Stimulated activated CD4-positive, alpha-beta T cell treated with anti-CD3 and anti-CD28 coated beads, Interleukin-15, amount 100 ng/mL, for 24 hours (primary cell): ENCODE measurements around the gene GPR37.

ENCODE experiments used
- DNase-seq: peaks from one replicate; pipeline ENCODE4 v3.0.0-alpha.2; 2020

GPR37 gene

DNA sequence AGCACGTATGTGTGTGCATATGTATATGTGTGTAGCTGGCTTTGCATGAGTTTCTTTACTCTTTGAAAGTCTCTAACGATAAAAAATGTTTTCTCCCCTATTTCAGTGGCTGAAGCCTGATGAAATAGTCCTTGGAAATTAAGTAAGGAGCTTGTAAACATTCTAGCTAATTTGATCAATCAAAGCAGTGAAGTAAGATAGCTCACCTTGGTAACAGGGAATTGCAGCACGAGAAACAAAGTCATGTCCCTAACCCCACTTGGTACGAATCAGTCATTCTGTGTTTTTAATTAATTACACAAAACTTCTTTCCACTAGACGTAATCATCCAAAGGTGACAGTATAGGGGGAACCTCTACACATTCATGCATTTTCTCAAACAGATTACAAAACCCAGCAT is 41.5 kb downstream of the GPR37 start:
- no peak for DNase-seq

DNA sequence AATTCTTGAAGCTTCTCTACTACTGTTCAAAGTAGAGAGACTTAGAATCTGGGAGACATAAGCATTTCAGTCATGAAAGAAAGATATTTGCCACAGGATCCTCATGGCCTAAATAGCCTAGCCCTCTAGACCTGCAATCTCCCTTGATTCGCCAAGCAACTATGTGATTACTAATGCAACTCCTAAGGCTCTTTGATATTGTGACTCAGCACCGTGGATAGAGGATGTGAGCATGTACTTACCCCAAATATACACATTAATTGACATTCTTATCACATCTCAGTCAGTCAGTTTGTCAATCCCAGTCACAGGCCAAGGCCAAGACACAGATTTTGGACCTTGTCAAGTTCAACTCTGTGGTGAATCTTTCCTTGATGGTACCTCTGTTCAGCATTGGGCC is 42.6 kb downstream of the GPR37 start:
- no peak for DNase-seq

DNA sequence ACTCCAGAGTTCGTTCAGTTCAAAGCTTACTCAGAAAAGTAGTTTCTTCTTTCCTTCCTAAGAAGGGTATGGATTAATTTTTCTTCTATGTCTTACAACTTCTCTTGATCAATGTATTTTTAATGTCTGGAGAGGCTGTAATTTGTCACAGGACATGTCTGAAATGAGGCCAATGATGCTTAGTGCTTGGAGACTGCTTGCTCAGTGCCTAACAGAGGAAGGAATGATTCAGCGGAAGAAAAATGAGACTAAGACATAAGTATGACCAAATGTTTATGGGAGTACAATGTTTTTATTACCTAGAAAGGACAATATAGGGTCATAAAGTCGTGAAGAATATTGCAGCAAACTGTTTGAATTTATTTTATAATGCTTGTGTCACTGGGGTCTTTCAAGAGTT is 43.3 kb downstream of the GPR37 start:
- DNase-seq = no peak

DNA sequence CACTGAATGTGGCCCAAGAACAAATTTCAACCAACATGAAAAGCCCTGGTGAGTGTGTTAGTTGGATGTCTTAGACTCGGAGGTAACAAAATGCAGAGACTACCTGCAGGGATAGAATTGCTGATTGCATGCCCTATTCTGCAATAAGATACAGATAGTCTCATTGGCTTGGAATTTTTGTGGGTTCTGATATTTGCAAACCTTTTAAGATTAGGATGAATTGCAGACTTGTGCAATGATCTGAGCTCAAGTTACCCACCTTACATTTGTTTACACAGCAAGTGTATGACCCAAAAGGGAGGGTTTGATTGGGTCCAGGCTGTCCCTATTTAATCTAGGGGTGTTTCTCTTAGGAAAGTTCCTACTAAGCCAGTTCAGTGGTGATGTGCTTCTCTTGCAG is 45.4 kb downstream of the GPR37 start:
- no peak for DNase-seq

DNA sequence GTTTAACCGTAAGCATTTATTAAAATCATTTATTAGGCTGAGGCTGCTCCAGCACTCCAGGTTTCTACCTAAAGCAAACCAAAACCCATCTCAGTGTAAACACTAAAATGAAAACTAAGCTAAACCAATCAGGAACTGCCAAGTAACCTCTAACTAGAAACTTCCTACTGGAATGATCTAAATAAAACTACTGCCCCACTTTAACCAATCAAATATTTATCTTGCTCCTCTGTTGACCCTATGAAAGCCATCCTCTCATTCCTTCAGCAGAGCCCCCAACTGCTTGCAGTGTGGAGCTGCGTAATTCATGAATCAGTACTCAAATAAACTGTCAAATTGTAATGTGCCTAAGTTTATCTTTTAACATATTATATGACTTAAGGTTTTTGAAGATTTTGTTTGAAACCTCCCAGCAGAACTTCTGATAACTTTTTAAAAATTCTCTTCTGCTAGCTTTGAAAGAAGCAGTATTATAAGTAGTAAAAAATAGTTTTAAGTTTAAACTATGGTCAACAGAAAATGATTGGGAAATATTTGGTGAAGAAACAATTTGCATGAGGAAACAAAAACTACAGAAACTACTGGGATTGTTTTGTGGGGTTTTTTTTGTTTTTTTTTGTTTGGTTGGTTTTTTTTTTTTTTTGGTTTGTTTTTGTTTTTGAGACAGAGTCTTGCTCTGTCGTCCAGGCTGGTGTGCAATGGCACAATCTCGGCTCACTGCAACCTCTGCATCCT is 47.4 kb downstream of the GPR37 start:
- no peak for DNase-seq

DNA sequence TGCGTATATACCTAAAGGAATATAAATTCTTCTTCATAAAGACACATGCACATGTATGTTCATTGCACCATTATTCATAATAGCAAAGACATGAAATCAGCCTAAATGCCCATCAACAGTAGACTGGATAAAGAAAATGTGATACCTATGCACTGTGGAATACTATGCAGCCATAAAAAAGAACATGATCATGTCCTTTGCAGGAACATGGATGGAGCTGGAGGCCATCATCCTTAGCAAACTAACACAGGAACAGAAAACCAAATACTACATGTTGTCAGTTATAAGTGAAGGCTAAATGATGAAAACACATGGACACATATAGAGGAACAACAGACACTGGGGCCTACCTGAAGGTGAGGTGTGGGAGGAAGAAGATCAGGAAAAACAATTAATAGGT is 48.7 kb downstream of the GPR37 start:
- no peak for DNase-seq

DNA sequence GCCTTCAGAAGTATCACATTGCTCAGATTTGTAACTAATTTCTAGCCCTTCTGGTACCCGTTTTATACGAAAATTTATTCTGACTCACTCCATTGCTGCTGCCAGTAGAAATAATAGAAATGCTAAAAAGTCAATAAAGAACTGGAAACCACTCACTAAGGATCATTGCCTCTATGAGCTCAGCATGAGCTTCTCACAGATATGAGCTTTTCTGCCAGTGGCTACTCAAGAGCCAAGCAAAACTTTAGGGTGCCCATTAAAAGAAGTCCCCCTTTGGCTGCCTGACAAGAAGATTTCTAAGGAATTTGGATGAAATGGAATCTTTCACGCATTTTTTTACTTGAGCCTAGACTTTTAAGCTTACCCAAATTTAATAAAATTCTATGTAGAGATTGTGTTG is 52.5 kb downstream of the GPR37 start:
- DNase-seq = no peak

DNA sequence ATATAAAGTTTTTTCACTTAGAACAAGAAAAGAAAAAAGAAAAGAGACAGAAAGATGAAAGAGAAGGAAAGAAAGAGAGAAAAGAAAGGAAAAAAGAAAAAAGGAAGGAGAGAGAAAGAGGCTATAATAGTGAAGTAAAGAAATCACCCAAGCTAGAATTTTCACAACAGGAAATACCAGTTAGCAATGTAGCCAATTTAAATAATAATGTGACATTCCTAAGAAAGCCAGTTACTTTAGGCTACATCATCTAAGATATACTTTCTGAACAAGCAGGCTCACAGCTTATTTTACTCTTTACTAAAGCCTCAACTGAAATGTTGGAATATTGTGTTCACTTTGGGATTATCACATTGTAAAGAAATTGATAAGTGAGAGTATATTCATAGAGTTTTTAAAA is 53.6 kb downstream of the GPR37 start:
- DNase-seq = no peak

DNA sequence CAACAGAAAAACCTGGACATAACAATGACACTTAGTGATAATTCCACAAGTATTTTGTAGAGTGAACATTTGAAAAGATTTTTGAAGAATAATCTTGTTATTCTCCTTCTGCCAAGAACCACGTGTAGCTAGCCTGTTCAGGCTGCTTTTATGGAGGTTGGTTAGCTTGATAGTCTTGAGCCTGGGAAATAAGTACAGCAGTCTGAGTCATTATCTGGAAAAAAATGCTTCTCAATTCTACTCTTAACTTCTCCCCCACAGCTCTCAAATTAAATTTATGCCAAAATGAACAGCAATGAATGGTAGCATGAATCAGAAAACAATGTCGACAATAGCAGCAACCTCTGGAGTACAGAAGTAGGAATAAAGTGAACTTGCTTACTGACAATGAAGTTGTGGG is 63.2 kb downstream of the GPR37 start:
- DNase-seq = no peak

DNA sequence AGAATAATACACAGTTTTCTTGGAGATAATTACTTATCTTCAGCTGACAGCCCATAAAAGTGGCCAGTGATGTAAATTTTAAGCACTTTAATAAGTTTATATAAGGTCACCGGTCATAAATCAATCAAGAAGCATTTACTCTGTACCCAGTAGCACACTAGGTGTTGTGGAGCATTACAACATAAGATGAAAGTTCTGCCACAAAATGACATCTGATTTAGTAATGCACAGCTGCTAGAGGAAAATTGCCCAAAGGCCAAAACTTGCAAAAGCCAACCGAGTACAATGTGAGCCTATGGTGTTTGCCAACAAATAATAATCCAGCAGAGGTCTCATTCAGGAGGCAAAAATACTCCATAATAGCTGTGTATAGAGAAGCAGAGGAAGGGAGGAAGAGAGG is 63.6 kb downstream of the GPR37 start:
- no peak for DNase-seq

DNA sequence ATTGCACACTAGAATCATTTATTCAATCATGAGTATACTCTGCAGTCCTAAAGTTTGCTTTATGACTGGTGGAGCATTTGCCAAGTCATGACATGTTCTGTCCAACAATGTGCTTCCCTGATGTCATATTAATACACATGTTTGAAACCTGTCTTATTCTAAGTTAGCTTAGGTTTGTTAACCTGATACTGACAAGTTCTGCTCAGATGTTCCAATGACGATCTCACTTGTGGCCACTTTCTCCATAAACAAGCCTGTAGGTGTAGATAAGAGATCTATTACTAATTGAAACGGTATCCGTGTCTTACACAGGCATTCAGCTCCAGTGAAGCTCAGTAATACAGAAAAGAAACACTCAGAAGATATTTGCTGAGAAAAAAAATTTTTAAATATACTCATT is 64.9 kb downstream of the GPR37 start:
- DNase-seq = no peak

DNA sequence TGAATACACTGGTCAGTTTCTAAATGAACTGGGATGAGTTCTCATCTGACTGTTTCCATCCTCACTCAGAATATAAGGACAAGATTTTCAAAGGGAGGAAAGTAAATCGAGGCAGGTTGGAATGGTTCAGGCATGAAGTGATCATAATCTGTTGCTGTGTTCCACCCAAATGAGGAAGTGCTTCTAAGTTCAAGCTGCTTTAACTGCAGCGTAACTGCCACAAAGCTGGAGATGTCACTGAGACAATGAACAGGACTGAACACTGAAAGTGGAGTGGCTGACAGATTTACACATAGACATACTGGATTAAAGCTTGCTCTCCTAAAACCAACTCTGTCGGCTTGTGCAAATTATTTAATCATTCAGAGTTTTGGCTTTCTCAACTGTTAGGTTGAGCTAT is 66.6 kb downstream of the GPR37 start:
- no peak for DNase-seq

DNA sequence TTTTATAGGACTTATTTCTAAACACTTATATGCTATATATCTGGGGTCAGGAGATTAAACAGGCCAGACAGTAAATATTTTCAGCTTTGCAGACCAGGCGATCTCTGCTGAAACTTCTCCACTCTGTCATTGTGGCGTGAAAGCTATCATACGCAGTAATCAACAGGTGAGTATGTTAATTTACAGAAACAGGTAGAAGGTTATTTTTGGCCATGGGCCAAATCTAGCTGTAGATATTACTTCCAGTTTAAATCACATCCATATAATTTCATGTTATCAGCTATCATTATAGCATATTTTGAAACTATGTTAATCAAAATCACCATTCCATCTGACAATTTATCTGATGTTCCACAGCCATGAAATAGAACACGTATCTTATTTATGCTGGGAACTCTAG is 67.8 kb downstream of the GPR37 start:
- DNase-seq = no peak
